ENCODE data around the gene AP3S2.
"Not testable (repeated sequence)": the region's sequence is repeated elsewhere in the genome, so short reads cannot be mapped to it uniquely, and the experiment has no call there.

Gene AP3S2

GRCh38 chr15:89837134-89837829, 56.5 kb downstream of the AP3S2 start:
- no peak for DNase-seq (ENCODE audit: low read depth)
- H3K4me3 ChIP-seq (ENCODE audit: control insufficient read depth, low read depth, low read length), result peak overlapping the region; percentile 13
- TF ChIP-seq, protein P1, sequence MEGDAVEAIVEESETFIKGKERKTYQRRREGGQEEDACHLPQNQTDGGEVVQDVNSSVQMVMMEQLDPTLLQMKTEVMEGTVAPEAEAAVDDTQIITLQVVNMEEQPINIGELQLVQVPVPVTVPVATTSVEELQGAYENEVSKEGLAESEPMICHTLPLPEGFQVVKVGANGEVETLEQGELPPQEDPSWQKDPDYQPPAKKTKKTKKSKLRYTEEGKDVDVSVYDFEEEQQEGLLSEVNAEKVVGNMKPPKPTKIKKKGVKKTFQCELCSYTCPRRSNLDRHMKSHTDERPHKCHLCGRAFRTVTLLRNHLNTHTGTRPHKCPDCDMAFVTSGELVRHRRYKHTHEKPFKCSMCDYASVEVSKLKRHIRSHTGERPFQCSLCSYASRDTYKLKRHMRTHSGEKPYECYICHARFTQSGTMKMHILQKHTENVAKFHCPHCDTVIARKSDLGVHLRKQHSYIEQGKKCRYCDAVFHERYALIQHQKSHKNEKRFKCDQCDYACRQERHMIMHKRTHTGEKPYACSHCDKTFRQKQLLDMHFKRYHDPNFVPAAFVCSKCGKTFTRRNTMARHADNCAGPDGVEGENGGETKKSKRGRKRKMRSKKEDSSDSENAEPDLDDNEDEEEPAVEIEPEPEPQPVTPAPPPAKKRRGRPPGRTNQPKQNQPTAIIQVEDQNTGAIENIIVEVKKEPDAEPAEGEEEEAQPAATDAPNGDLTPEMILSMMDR (IDR thresholded peaks at IDR 0.05; ENCODE audit: control insufficient read depth, insufficient read depth, low read depth, low read length, missing control alignments), result no peak

GRCh38 chr15:89836267-89837133, 57.3 kb downstream of the AP3S2 start:
- peak overlapping the region; percentile 13 for H3K4me3 ChIP-seq (ENCODE audit: control insufficient read depth, low read depth, low read length)
- TF ChIP-seq, protein P1 (IDR thresholded peaks at IDR 0.05; ENCODE audit: control insufficient read depth, insufficient read depth, low read depth, low read length, missing control alignments), result no peak
- peak; percentile 89 for DNase-seq (ENCODE audit: low read depth)

GRCh38 chr15:89835176-89835564, 58.6 kb downstream of the AP3S2 start:
- no peak for DNase-seq (ENCODE audit: low read depth)
- no peak overlapping the region for H3K4me3 ChIP-seq (ENCODE audit: control insufficient read depth, low read depth, low read length)
- TF ChIP-seq, protein P1 (IDR thresholded peaks at IDR 0.05; ENCODE audit: control insufficient read depth, insufficient read depth, low read depth, low read length, missing control alignments), result no peak

DNA sequence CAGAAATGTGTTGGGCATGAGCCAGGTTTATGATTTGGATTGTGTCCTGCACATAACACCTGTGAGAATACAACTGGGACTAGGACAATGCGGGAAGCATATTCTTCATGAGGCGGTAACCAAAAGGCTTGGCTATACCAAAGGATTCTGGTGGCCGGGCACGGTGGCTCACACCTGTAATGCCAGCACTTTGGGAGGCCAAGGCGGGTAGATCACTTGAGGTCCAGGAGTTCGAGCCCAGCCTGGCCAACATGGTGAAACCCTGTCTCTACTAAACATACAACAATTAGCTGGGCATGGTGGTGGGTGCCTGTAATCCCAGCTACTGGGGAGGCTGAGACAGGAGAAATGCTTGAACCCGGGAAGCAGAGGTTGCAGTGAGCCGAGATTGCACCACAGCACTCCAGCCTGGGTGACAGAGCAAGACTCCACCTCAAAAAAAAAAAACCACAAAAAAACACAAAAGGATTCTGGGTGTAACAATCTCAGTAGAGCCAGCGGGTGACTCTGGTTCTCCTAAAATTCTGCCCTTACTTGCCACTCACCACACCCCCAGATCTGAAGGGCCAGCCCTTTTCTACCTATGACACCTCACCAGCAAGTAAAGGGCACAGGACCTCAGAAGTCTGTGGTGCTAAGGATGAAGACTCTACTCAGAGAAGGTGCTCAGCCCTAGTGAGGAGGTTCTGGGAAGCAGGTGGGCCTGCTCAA, 59.2 kb downstream of the AP3S2 start:
- DNase-seq (ENCODE audit: low read depth); H3K4me3 ChIP-seq (ENCODE audit: control insufficient read depth, low read depth, low read length): not testable (repeated sequence)

DNA sequence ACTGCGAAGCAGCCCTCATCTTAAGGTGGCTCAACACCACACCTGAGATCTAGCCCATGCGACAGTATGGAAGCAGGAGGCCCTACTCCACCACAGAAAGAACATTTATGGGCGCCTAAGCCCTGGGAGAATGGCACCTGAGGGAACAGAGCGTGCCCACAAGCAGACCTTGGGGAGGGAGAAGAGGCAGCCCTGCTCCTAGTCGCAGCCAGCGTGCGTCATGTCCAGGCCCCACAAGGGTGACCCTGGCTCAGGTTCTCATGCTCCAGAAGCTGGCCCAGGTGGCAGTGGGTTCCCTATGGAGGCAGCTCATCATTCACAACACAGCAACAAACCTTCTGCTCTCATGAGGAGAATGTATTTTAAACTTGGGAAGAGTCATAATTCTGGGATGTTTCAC, 59.8 kb downstream of the AP3S2 start:
- no peak for DNase-seq (ENCODE audit: low read depth)
- TF ChIP-seq, protein P1 (IDR thresholded peaks at IDR 0.05; ENCODE audit: control insufficient read depth, insufficient read depth, low read depth, low read length, missing control alignments), result no peak
- H3K4me3 ChIP-seq (ENCODE audit: control insufficient read depth, low read depth, low read length), result no peak overlapping the region

GRCh38 chr15:89830639-89831038, 63.2 kb downstream of the AP3S2 start:
- H3K4me3 ChIP-seq (ENCODE audit: control insufficient read depth, low read depth, low read length), result no peak overlapping the region
- DNase-seq (ENCODE audit: low read depth), result no peak
- TF ChIP-seq, protein P1 (IDR thresholded peaks at IDR 0.05; ENCODE audit: control insufficient read depth, insufficient read depth, low read depth, low read length, missing control alignments), result no peak
